A549 treated with GW870086 at 1 μM for 4 hours (cell line): Measurements from ENCODE around the gene TATDN2. TPM values are rescaled to one million over a fixed set of nuclear protein-coding genes. Genes with fewer than 3 reads are reported as not detected.

Source experiments
- total RNA-seq: library from RNA; stranded (reverse); fragments of 200-300 nt; extraction: Qiagen RNA extraction; gene quantifications from 5 replicates; pipeline ENCODE4 v1.2.3, GENCODE V29; 2022; ENCODE audit warnings: low read depth

TATDN2 gene, protein sequence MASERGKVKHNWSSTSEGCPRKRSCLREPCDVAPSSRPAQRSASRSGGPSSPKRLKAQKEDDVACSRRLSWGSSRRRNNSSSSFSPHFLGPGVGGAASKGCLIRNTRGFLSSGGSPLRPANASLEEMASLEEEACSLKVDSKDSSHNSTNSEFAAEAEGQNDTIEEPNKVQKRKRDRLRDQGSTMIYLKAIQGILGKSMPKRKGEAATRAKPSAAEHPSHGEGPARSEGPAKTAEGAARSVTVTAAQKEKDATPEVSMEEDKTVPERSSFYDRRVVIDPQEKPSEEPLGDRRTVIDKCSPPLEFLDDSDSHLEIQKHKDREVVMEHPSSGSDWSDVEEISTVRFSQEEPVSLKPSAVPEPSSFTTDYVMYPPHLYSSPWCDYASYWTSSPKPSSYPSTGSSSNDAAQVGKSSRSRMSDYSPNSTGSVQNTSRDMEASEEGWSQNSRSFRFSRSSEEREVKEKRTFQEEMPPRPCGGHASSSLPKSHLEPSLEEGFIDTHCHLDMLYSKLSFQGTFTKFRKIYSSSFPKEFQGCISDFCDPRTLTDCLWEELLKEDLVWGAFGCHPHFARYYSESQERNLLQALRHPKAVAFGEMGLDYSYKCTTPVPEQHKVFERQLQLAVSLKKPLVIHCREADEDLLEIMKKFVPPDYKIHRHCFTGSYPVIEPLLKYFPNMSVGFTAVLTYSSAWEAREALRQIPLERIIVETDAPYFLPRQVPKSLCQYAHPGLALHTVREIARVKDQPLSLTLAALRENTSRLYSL
- total RNA-seq: 33.5 to 40.4 TPM (median 37.5 TPM) in 5 replicates

DNA sequence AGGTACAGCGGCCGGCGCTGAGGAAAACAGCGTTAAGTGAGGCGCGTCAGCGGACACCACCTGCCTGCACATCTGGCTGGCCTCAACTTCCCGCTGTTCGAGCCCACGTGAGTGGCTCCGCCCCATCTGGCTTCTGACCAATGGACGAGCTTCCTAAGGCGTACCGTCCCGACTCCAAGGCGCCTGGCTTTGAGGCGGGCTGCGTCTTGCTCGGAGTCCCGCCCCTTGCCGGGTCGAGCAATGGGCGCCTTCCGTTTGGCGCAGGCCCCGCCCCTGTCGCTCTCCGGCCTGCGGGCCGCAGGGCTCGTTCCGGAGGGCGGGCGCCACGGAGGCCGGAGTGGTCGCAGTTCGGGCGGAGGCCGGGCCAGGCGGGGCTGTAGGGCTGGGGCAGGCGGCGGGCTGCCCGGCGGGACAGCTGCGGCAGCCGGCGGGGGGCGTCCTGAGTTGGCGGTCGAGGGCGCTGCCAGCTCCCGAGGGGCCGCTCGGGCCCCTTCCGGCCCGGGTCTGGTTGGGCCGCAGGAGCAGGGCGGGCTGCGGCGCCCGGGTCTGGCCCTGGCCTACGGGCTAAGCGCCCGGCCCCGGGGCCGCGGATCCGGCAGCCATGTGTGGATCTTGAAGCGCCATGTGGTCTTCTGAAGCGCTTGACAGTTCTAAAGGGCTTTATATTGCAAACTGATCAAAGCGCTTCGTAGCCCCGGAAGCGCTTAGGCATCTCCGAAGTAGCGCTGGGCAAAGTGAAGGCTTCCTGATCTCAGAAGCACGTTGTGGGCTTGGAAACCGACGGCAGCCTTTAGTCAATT is at the start of gene TATDN2:
TATDN2 (plus strand) TSS at position 276 of the 800 bp plus-strand sequence. CDS start 742 bp downstream, outside the sequence.

DNA sequence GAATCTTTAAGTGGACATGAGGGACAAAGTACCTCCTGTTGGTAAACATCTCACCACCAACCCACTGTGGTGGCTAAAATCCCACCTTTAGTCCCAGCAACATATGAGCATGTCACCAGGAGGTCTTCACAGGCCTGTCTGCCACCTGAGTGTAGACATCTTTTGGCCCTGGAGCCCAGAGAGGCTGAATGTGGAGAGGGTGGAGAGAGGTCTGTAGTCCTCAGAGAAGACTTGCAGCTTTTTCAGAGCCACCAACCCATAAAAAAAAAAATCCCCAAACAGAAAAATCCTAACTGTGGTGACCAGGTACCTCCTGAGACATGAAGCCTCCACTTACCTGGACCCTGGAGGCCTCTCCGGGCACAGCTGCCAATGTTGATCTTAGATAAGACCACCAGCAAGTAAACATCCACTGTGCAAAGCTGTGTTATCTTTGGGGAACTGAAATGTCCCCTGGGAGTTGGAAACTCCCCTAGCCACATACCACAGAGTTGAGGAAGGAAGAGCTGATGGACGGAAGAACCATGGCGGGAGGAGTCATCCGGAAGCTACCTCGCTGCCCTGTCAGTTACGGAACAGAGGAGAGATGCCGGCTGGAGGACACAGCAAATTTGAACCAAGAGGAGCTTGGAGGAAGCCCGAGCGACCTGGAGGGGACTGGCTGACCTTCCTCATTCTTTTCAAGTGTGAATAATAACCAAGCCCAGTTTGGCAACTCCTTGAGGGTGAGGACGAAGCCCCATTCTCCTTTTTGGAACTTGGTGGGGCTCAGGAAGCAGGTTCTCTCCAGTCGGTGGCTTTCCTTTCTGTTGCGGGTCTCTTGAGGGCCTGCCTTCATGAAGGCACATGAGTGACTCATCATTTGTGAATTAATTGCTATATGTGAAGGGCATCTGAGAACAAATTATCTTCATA is 44.5 kb downstream of the TATDN2 start, which contains the start of gene GHRL:
GHRL (minus strand) TSS at position 443 of the 915 bp plus-strand sequence. CDS start 2,767 bp downstream, outside the sequence.

Other genes starting within 250 kb of the TATDN2 start
- gene FANCD2, start 222.0 kb upstream of the TATDN2 start, total RNA-seq: 16.8 to 18.7 TPM (median 18.0 TPM) in 5 replicates
- not detected in 5 replicates for gene FANCD2OS, start 140.2 kb upstream of the TATDN2 start, total RNA-seq
- 169 to 183 TPM (median 175 TPM) in 5 replicates for gene BRK1, start 132.8 kb upstream of the TATDN2 start, total RNA-seq
- 26.5 to 35.8 TPM (median 32.9 TPM) in 5 replicates for gene VHL, start 106.7 kb upstream of the TATDN2 start, total RNA-seq
- 21.8 to 25.8 TPM (median 23.2 TPM) in 5 replicates for gene IRAK2, start 83.5 kb upstream of the TATDN2 start, total RNA-seq
- gene GHRL, start 44.5 kb downstream of the TATDN2 start, total RNA-seq: not detected in 5 replicates
- gene SEC13, start 72.7 kb downstream of the TATDN2 start, total RNA-seq: 207 to 217 TPM (median 213 TPM) in 5 replicates